Cardiac muscle cell (in vitro differentiated cells and primary cell): ENCODE results near the gene PLCH2. TPM values are rescaled to one million over a fixed set of nuclear protein-coding genes. Genes with fewer than 3 reads are reported as not detected.

Source experiments
- DNase-seq, 2 donors: peaks; one replicate each; pipeline versions ENCODE4 v3.0.0 to v3.0.0-alpha.2; 2010 to 2017; ENCODE audit warnings: low read depth in 1 of 2, low spot score in 1 of 2
- H3K27ac ChIP-seq: fragments of 200-600 bp; sonication (generic); 2 replicates; pipeline ENCODE4 v1.5.1; 2016
- H3K27me3 ChIP-seq: fragments of 200-600 bp; sonication (generic); 2 replicates; pipeline ENCODE4 v1.6.0; 2016; ENCODE audit warnings: control low read depth
- H3K36me3 ChIP-seq: fragments of 200-600 bp; sonication (generic); 2 replicates; pipeline ENCODE4 v1.5.1; 2016; ENCODE audit warnings: control low read depth
- H3K4me1 ChIP-seq: fragments of 200-600 bp; sonication (generic); 2 replicates; pipeline ENCODE4 v1.8.1; 2017; ENCODE audit warnings: low read depth, mild to moderate bottlenecking, mixed run types
- H3K4me3 ChIP-seq: fragments of 200-600 bp; sonication (generic); 2 replicates; pipeline ENCODE4 v1.5.1; 2016; ENCODE audit warnings: mild to moderate bottlenecking
- H3K9me3 ChIP-seq: fragments of 200-600 bp; sonication (generic); 2 replicates; pipeline ENCODE4 v1.5.1; 2017; ENCODE audit warnings: low read depth, mild to moderate bottlenecking, control low read depth
- polyA plus RNA-seq: library from polyadenylated mRNA; unstranded; fragments of >200 nt; fragmentation: Nextera tagmentation; extraction: Ambion mirVana; gene quantifications from 2 replicates; pipeline ENCODE4 v1.2.1, GENCODE V29; 2016
- total RNA-seq: library from RNA; depleted of rRNA; stranded (reverse); fragments of >200 nt; gene quantifications from 2 replicates; pipeline ENCODE4 v1.2.3, GENCODE V29; 2016
- TF ChIP-seq, protein P1 (sequence below): IDR thresholded peaks from 2 replicates; pipeline ENCODE4 v1.5.1; 2012; ENCODE audit warnings: low read depth, mild to moderate bottlenecking, low read length

The PLCH2 gene
- total and polyA plus RNA-seq, 2 experiments from 2014 or later: 0.33 to 0.44 TPM

DNA sequence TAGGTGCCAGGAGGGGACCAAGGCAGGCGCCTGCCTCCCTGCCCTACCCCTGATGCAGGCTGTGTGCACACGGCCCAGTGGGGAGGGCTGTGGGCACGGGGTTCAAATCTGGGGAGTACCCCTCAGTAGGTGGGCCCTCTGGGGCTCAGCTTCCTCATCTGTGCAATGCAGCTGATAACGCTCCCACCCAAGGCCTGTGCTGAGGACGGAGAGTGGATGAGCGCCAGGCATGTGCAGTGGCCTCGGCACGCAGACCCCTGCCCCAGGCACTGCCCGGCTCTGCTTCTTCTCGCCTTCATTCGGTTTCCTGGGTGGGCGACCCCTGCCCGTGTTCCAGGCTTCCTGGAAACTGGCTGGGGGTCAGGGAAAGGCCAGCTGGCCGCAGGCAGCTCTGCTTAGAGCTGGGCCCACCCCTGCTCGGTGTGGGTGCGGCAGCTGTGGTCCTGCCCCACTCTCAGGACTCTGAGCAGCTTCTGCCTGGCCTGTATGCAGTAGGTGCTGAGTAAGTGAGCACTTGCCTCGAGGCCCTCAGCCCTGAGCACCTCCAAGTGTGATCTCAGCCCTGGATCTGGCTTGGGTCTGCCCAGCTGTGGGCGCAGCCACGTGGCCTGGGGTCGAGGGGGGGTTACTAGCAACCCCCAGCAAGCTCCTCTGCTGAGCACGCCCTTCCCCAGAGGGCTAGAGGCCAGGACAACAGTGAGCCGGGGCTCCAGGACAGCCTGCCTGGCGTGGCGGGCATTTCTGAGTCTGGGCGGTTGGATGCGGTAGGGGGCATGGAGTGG, 68.2 kb downstream of the PLCH2 start:
- TF ChIP-seq, protein P1, sequence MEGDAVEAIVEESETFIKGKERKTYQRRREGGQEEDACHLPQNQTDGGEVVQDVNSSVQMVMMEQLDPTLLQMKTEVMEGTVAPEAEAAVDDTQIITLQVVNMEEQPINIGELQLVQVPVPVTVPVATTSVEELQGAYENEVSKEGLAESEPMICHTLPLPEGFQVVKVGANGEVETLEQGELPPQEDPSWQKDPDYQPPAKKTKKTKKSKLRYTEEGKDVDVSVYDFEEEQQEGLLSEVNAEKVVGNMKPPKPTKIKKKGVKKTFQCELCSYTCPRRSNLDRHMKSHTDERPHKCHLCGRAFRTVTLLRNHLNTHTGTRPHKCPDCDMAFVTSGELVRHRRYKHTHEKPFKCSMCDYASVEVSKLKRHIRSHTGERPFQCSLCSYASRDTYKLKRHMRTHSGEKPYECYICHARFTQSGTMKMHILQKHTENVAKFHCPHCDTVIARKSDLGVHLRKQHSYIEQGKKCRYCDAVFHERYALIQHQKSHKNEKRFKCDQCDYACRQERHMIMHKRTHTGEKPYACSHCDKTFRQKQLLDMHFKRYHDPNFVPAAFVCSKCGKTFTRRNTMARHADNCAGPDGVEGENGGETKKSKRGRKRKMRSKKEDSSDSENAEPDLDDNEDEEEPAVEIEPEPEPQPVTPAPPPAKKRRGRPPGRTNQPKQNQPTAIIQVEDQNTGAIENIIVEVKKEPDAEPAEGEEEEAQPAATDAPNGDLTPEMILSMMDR: no peak
- Histone ChIP-seq H3K4me1 (peaks cover 35% of the 10 kb centered on the region), H3K36me3 (no peaks in the 10 kb centered on the region), H3K9me3 (no peaks in the 10 kb centered on the region), H3K4me3 (no peak overlapping the region), H3K27ac (peak overlapping the region; percentile 91), H3K27me3 (peaks cover 11% of the 10 kb centered on the region)
- no peak for DNase-seq

DNA sequence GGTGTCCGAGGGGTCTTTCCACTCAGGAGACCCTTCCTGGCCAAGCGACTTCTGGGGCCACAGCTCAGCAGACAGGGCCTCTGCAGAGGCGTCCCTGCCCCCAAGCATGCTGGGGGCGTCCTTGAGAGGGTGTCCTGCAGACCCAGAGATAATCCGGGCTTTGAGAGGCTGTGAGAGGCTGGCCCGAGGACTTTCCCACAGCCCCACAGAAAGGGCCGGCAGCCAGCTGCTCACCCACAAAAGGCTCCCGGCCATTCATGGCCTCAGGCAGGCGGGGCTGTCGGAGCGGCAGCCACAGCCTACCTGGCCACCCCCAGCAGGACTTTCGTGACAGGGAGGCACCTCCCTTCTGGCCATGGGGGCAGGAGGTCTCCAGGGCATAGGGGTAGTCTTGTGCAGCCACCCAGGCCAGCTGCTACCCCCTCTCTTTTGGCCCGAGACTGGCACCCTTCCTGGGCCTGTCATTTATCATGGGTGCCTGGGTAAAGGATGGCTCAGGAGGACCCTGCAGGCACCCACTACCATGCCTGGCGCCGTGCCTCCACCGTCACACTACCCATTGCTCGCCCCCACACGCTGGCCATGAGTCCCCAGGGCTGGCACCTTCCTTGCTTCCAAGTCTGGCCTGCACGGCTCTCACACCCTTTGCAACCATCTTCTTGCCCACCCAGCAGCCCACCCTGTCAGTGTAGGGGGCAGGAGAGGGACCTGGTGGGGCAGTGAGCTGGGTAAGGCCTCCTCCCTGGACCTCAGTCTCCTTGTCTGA, 69.0 kb downstream of the PLCH2 start:
- peak in 1 of 2 donors; percentile 52 for DNase-seq
- H3K27ac ChIP-seq: peak overlapping the region; percentile 91
- H3K36me3 ChIP-seq: no peaks in the 10 kb centered on the region
- H3K9me3 ChIP-seq: no peaks in the 10 kb centered on the region
- H3K27me3 ChIP-seq: peaks cover 10% of the 10 kb centered on the region
- H3K4me1 ChIP-seq: peaks cover 35% of the 10 kb centered on the region
- TF ChIP-seq, protein P1: no peak
- H3K4me3 ChIP-seq: no peak overlapping the region

DNA sequence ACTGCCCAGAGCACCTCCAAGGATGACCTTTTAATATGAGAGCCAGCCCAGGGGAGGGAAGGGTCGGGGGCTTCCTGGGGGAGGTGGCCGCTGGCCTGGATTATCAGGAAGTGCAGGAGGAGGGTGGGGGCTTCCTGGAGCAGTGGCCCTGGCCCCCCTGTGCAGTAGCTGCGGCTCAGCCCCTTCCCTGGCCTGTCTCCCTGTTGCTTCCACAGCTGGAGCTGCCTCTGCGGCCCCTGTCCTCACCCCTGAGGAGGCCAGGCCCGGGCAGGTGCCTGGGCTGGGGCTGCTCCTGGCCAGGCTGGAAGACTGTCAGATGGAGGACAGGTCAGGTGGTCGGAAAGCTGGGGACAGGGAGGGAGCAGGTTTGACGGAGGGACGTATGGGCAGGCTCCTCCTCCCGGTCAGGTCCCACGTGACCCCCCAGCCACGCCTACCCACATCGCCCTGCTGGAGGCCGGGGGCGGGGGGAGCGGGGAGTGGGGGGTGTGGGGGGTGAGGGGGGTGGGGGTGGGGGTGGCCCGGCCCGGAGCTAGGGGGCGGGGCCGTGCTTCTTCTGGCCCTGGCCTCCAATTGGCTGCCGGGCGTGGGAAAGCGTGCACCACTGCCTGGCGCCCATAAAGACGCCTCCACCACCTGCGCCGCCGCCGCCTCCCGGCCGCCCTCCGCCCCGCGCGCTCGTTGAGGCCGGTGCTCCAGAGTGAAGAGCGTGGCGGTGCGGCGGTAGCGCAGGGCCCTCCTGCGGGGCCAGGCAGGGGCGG, 69.8 kb downstream of the PLCH2 start:
- peak overlapping the region; percentile 13 for H3K4me3 ChIP-seq

DNA sequence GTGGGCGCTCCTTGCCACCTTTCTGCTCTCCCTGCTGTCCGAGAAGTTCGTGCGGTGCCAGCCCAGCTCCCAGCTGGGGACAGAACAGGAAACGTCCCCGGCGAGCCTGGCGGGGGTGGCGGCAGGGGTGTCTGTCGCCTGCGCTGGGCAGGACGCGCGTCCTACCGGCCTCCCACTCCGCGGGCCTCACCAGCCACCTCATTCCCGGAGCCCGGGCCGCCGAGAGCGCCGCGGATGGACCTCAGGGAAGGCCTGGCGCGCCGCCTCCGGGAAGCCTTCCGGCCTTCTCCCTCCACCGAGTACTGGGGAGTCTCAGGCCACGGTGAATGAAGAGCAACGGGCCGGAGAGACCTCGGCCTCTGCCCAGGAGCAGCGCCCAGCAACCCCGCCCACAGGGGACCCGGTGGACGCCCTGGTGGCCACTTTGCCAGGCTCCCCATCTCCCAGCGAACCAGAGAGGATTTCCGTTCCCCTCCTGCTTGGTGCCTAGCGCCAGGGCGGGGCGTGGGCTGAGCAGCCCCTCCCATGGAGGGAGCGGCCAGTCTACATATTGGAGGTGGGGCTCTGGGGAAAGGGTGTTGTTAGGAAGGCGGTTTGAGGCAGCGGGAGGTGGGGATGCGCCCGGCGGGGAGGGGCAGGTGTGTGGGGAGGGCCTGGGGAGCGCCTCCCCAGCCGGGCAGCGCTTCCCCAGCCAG, 70.6 kb downstream of the PLCH2 start:
- Histone ChIP-seq H3K27ac (peak overlapping the region; percentile 19), H3K9me3 (no peaks in the 10 kb centered on the region), H3K4me1 (peaks cover 35% of the 10 kb centered on the region), H3K4me3 (peak overlapping the region; percentile 13), H3K27me3 (no peaks in the 10 kb centered on the region), H3K36me3 (no peaks in the 10 kb centered on the region)
- TF ChIP-seq, protein P1: no peak
- DNase-seq: peak; percentile 62 to 65

More for the DNA sequence above, 69.8 kb downstream of the PLCH2 start:
- no peaks in the 10 kb centered on the region for H3K36me3 ChIP-seq
- peak; percentile 65 to 93 for DNase-seq
- H3K9me3 ChIP-seq: no peaks in the 10 kb centered on the region
- H3K27ac ChIP-seq: peak overlapping the region; percentile 91
- peaks cover 35% of the 10 kb centered on the region for H3K4me1 ChIP-seq
- peaks cover 2% of the 10 kb centered on the region for H3K27me3 ChIP-seq
- TF ChIP-seq, protein P1: no peak
